Mucosa of gallbladder (tissue), 1 donor: ENCODE measurements around the gene TPTE. TPM values are rescaled to one million over a fixed set of nuclear protein-coding genes. Genes with fewer than 3 reads are reported as not detected.
"Not testable (repeated sequence)": the region's sequence is repeated elsewhere in the genome, so short reads cannot be mapped to it uniquely, and the experiment has no call there.

Experiments used
- DNase-seq: peaks from one replicate; pipeline ENCODE4 v3.0.0-alpha.2; 2020; ENCODE audit warnings: low spot score
- total RNA-seq: library from RNA; stranded (reverse); gene quantifications from one replicate; pipeline ENCODE4 v1.2.1, GENCODE V29; 2021
- donor health status: DM: no; HTN: no; CAD: no.

Gene TPTE
- total RNA-seq: not detected

GRCh38 chr21:10521091-10521598, at the start of gene TPTE:
TPTE (plus strand) TSS chr21:10521583; CDS start chr21:10538724, 17,141 bp downstream.
- no peak for DNase-seq

- not testable (repeated sequence) for DNase-seq
Measured at GRCh38 chr21:10471999-10472398, 49.4 kb upstream of the TPTE start.

DNA sequence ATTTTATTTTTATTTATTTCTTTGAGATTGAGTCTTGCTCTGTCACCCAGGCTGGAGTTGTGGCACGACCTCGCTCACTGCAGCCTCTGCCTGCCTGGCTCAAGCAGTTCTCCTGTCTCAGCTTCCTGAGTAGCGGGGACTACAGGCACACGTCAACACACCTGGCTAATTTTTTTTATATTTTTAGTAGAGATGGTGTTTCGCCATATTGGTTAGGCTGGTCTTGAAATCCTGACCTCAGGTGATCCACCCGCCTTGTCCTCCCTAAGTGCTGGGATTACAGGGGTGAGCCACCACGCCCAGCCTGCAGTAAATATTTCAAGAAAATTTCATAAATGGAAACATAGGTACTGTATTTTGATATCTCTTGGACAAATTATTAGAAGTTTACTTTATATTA, 43.6 kb upstream of the TPTE start:
- DNase-seq: not testable (repeated sequence)

- not testable (repeated sequence) for DNase-seq
Measured at GRCh38 chr21:10479875-10480274, 41.5 kb upstream of the TPTE start.

- DNase-seq: not testable (repeated sequence)
Measured at GRCh38 chr21:10484864-10485263, 36.5 kb upstream of the TPTE start.

DNA sequence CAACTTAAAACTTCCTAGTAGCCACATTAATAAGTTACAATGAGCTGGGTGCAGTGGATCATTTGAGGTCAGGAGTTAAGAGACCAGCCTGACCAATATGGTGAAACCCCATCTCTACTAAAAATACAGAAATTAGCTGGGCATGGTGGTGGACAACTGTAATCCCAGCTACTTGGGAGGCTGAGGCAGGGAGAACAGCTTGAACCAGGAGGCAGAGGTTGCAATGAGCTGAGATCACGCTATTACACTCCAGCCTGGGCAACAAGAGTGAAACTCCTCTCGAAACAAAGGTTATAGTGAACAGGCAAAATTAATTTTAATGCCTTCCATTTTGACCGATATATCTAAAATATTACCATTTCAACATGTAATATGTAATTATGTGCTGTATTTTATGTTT, 30.9 kb upstream of the TPTE start:
- not testable (repeated sequence) for DNase-seq

DNA sequence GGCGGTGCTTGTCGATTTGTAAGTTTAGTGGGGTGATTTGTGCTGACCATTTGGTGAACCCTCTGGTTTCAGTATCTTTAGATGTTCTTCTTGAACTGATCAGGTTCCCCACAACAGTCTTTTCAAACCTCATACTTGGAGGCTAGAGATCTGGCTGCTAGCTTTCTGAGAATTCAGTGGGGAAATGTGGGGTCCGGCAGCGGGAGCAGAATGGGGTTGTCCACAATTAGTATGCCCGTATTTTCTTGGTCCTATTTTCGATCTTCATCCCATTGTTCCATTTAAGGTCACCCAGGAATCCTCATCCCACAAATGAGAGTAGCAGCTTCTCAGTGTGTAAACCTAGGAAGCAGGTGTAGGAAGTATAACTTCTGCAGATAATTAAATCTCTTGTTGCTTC, 10.3 kb upstream of the TPTE start:
- no peak for DNase-seq

DNA sequence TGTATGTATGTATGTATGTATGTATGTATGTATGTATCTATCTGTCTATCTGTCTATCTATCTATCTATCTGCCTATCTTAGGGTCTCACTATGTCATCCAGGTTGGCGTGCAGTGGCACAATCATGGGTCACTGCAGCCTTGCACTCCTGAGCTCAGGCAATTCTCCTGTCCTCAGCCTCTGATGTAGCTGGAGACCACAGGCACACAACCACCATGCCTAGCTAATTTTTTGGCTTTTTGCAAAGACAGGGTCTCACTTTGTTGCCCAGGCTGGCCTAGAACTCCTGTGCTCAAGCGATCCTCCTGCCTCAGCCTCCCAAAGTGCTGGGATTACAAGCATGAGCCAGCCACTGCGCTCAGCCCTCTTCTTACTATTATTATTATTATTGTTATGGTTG, 4.5 kb upstream of the TPTE start:
- DNase-seq: not testable (repeated sequence)

- DNase-seq: not testable (repeated sequence)
Measured at GRCh38 chr21:10517904-10518303, 3.5 kb upstream of the TPTE start.

- DNase-seq: not testable (repeated sequence)
Measured at GRCh38 chr21:10521835-10522500, 585 bp downstream of the TPTE start.

DNA sequence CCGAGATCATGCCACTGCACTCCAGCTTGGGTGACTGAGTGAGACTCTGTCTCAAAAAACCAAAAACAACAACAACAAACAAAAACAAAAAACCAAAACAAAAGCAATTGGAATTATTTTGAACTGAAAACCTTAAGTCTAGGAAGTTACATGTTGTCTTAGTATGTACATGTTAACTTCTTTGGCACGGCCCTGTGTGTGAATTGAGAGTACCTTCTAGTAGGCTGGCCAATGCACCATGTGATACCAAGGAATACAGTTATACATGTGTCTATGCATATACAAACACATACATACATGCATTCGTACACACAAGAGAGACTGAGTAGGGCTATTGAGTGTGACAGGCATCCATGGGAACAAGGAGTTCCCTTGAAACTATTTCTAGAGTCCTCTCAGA, 18.6 kb downstream of the TPTE start:
- DNase-seq: no peak

DNA sequence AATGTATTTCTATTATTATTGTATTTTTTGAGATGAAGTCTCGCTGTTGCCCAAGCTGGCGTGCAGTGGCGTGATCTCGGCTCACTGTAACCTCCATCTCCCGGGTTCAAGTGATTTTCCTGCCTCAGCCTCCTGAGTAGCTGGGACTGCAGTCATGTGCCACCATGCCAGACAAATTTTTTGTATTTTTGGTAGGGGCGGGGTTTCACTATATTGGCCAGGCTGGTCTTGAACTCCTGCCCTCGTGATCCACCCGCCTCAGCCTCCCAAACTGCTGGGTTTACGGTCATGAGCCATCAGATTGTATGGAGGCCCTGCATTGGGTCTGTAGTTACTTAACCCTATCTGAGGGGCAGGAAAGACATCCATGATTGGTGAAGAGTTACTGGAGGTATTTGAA, 23.0 kb downstream of the TPTE start:
- not testable (repeated sequence) for DNase-seq

DNA sequence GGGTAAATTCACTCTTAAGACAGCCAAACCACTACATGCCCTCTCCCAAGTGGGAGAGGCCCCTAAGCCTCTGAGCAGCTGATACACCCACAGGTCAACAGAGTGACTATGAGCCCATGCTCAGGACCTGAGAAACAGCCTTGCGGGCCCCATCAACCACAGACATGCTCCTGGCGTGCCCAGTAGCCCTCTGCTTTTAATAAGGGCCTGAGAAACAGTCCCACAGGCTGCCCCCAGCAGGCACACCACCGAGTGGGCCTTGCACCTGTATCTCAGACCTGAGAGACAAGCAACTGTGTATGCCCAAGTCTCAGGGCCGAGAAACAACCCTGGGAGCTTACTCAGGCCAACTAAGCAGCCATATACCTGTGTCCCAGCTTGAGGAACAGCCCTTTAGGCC, 26.5 kb downstream of the TPTE start:
- not testable (repeated sequence) for DNase-seq

GRCh38 chr21:10548331-10548954, 27.1 kb downstream of the TPTE start:
- not testable (repeated sequence) for DNase-seq

DNA sequence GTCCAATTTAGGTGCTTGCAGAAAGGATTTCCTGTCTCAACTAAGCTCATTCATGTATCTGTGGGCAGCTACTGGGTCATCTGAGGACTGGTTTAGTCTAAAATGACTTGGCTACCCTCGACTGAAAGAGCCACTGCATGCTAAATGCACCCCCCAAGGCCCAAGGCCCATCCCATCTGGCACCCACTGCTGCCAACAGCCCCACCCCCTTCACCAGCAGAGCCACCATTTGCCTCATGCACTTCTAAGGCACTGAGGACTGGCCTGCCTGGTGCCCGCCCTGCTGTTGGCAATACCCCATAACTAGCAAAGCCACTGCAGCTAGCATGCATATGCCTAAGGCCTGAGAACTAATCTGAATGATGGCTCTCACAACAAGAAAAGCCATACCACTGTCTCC, 49.4 kb downstream of the TPTE start:
- DNase-seq: not testable (repeated sequence)

DNA sequence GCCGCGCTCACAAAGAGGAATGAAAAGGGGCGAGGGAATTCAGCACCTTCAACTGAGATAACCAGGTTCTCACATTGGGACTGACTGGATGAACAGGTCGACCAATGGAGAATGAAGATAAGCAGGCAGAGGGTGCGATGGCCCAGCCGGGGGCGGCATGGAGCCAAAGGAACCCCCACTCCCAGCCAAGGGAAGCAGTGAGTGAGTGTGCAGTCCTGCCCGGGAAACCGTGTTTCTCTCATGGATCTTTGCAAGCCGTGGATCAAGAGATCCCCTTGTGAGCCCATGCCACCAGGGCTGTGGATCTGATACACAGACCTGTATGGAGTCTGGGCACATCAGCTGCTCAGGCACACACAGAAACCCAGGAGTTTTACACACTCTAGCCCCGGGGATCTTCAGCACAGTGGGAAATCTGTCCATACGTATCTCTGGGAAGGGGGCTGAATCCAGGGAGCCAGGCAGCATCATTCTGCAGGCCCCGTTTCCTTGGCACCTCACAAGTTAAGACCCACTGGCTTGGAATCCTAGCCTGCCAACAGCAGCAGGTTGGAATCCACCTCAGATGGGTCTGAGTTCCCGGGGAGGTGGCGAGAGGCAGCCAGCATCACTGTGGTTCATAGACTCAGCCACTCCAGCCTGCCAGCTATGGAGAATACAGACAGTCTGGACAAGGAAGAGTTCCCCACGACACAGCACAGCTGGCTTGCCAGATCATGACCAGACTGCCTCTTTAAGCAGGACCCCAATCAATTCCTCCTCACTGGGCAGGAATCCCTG, 53.3 kb downstream of the TPTE start:
- DNase-seq: not testable (repeated sequence)

DNA sequence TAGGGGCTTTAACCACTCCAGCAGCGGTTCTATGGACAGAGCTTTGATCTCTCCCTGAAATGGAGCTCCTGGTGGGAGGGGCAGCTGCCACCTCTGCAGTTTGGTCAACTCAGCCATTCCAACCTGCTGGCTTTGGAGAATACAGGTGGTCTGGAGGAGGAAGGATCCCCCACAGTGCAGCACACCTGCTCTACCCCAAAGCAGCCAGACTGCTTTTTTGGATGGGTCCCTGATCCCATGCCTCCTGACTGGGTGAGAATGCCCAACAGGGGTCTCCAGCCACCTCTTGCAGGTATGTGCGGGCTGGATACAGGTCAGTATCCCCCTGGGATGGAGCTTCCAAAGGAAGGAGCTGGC, 53.9 kb downstream of the TPTE start:
- no peak for DNase-seq

GRCh38 chr21:10578910-10579309, 57.5 kb downstream of the TPTE start:
- DNase-seq: not testable (repeated sequence)

- not testable (repeated sequence) for DNase-seq
Measured at GRCh38 chr21:10589115-10589514, 67.7 kb downstream of the TPTE start.

- not testable (repeated sequence) for DNase-seq
Measured at GRCh38 chr21:10607074-10607473, 85.7 kb downstream of the TPTE start.

DNA sequence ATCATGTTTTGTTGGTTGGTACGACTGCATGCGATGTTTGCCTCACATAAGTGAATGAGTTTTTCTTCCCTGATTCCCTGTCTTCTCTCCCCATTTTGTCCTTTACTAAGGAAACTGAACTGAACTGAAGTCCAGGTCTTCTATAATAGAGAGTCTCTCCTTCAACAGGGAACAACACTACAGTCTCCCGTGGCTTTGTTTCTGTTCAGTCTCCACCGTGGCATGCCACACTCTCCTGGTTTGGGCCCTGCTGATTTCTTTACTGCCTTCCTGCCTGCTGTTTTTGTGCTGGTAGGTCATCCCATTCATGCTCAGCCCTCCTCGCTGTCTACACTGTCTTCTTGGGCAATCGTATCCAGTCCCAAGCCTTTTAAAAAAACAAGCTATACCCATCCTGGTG, 92.9 kb downstream of the TPTE start:
- DNase-seq: not testable (repeated sequence)

GRCh38 chr21:10616061-10616460, 94.7 kb downstream of the TPTE start:
- not testable (repeated sequence) for DNase-seq

GRCh38 chr21:10616535-10616934, 95.2 kb downstream of the TPTE start:
- DNase-seq: no peak
